Breast epithelium (tissue), 3 donors: ENCODE data around the gene GLIS1.

Experiments used
- CTCF ChIP-seq, 3 donors: fragments of 450-650 bp; IDR thresholded peaks; one replicate each; pipeline ENCODE4 v1.5.1; 2016 to 2017; ENCODE audit warnings: antibody characterized with exemption in 3 of 3, mild to moderate bottlenecking in 3 of 3, moderate library complexity in 3 of 3
- POLR2A ChIP-seq: fragments of 450-650 bp; IDR thresholded peaks from one replicate; pipeline ENCODE4 v1.6.1; 2016; ENCODE audit warnings: antibody characterized with exemption, mild to moderate bottlenecking, moderate library complexity
- POLR2AphosphoS5 ChIP-seq, 3 donors: sonication (generic); formaldehyde crosslinking; IDR thresholded peaks; one replicate each; pipeline ENCODE4 v1.6.1; 2017; ENCODE audit warnings: antibody characterized with exemption in 3 of 3

GRCh38 chr1:53588053-53588779 lies 150.7 kb downstream of the GLIS1 start:
- TF ChIP-seq CTCF (IDR thresholded peaks at IDR 0.05) (no peak), POLR2AphosphoS5 (IDR thresholded peaks at IDR 0.05) (no peak), POLR2A (no peak)
